Stimulated activated naive B cell treated with anti-CD40 and anti-IgM and Interleukin-4, amounts not matched to agents 10 μg/mL and 1 μg/mL and 100 μg/mL, for 72 hours (primary cell): ENCODE data around the gene PCED1B.
"Not testable (repeated sequence)": the region's sequence is repeated elsewhere in the genome, so short reads cannot be mapped to it uniquely, and the experiment has no call there.

Experiments
- ATAC-seq, 2 donors: fragments of 150-1000 bp; cut with Tn5 transposase; replicated peaks; 2 replicates each; pipeline ENCODE4 v1.10.0; 2021; ENCODE audit warnings: moderate library complexity in 1 of 2
- DNase-seq: peaks from one replicate; pipeline ENCODE4 v3.0.0; 2021
- H3K27ac Mint-ChIP-seq: one replicate; pipeline ENCODE4 v1.8.0; 2022; ENCODE audit warnings: mild to moderate bottlenecking, mixed read lengths
- H3K27me3 Mint-ChIP-seq, 2 donors: one replicate each; pipeline ENCODE4 v1.8.0; 2022; ENCODE audit warnings: mixed read lengths in 2 of 2
- H3K36me3 Mint-ChIP-seq, 2 donors: one replicate each; pipeline ENCODE4 v1.8.0; 2022; ENCODE audit warnings: mixed read lengths in 2 of 2, mild to moderate bottlenecking in 1 of 2
- H3K4me1 Mint-ChIP-seq, 2 donors: one replicate each; pipeline ENCODE4 v1.8.0; 2022; ENCODE audit warnings: mixed read lengths in 2 of 2, mild to moderate bottlenecking in 1 of 2
- H3K4me3 Mint-ChIP-seq, 2 donors: one replicate each; pipeline ENCODE4 v1.8.0; 2022; ENCODE audit warnings: mild to moderate bottlenecking in 2 of 2, mixed read lengths in 2 of 2, moderate library complexity in 1 of 2
- H3K9me3 Mint-ChIP-seq, 2 donors: one replicate each; pipeline ENCODE4 v1.8.0; 2022; ENCODE audit warnings: mixed read lengths in 2 of 2, mild to moderate bottlenecking in 1 of 2

The PCED1B gene

GRCh38 chr12:47110011-47110541 lies 30.7 kb downstream of the PCED1B start:
- H3K27me3 Mint-ChIP-seq: no peaks in the 10 kb centered on the region
- ATAC-seq (no peak), DNase-seq (no peak)
- H3K27ac Mint-ChIP-seq: no peak overlapping the region
- H3K9me3 Mint-ChIP-seq: no peaks in the 10 kb centered on the region
- H3K36me3 Mint-ChIP-seq: peaks cover 28 to 63% of the 10 kb centered on the region in 2 donors
- H3K4me1 Mint-ChIP-seq: peaks cover 0 to 2% of the 10 kb centered on the region in 2 donors
- no peak overlapping the region for H3K4me3 Mint-ChIP-seq

GRCh38 chr12:47110718-47111391 lies 31.4 kb downstream of the PCED1B start:
- H3K9me3 Mint-ChIP-seq: no peaks in the 10 kb centered on the region
- no peak overlapping the region for H3K4me3 Mint-ChIP-seq
- no peaks in the 10 kb centered on the region for H3K27me3 Mint-ChIP-seq
- peaks cover 0 to 2% of the 10 kb centered on the region in 2 donors for H3K4me1 Mint-ChIP-seq
- ATAC-seq (no peak), DNase-seq (no peak)
- no peak overlapping the region for H3K27ac Mint-ChIP-seq
- peaks cover 31 to 61% of the 10 kb centered on the region in 2 donors for H3K36me3 Mint-ChIP-seq

GRCh38 chr12:47111392-47111778 lies 32.0 kb downstream of the PCED1B start:
- Mint-ChIP-seq H3K27me3 (no peaks in the 10 kb centered on the region), H3K4me3 (no peak overlapping the region), H3K4me1 (peaks cover 0 to 2% of the 10 kb centered on the region in 2 donors), H3K36me3 (peaks cover 30 to 60% of the 10 kb centered on the region in 2 donors), H3K9me3 (no peaks in the 10 kb centered on the region), H3K27ac (no peak overlapping the region)
- ATAC-seq: no peak
- no peak for DNase-seq

GRCh38 chr12:47111854-47112253 lies 32.4 kb downstream of the PCED1B start:
- Mint-ChIP-seq H3K4me3 (no peak overlapping the region), H3K27ac (no peak overlapping the region), H3K4me1 (peaks cover 0 to 2% of the 10 kb centered on the region in 2 donors), H3K27me3 (no peaks in the 10 kb centered on the region), H3K36me3 (peaks cover 26 to 56% of the 10 kb centered on the region in 2 donors), H3K9me3 (no peaks in the 10 kb centered on the region)
- DNase-seq (no peak), ATAC-seq (no peak)

- no peak overlapping the region for H3K27ac Mint-ChIP-seq
- H3K9me3 Mint-ChIP-seq: no peaks in the 10 kb centered on the region
- H3K36me3 Mint-ChIP-seq: peaks cover 19 to 49% of the 10 kb centered on the region in 2 donors
- DNase-seq (no peak), ATAC-seq (no peak)
- no peaks in the 10 kb centered on the region for H3K4me1 Mint-ChIP-seq
- H3K4me3 Mint-ChIP-seq: no peak overlapping the region
- no peaks in the 10 kb centered on the region for H3K27me3 Mint-ChIP-seq
Measured at GRCh38 chr12:47112679-47113078, 33.3 kb downstream of the PCED1B start.

DNA sequence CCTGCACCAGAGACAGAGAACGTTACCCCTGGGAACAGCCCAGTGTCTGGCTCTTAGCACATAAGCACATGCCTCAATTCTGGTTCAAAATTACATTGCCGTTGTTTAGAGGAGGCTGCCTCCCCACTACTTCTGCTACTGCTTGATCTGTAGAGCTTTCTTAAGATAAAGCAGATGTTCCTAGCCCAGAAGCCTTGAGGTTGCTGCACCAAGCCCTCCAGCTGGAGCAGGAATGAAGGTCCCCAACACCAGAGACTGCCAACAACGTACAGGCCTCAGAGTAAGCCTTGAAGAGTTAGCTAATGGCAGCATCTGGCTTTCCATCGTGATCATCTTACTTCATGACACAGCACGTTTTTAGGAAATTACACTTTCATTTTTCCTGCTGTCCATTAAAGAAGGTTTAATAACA lies 35.1 kb downstream of the PCED1B start:
- Mint-ChIP-seq H3K27ac (no peak overlapping the region), H3K36me3 (peaks cover 28 to 47% of the 10 kb centered on the region in 2 donors), H3K27me3 (no peaks in the 10 kb centered on the region), H3K4me3 (no peak overlapping the region), H3K4me1 (peaks cover 0 to 3% of the 10 kb centered on the region in 2 donors), H3K9me3 (no peaks in the 10 kb centered on the region)
- DNase-seq: no peak
- no peak for ATAC-seq

GRCh38 chr12:47117305-47117704 lies 37.9 kb downstream of the PCED1B start:
- not testable (repeated sequence) for H3K27me3 Mint-ChIP-seq, H3K4me1 Mint-ChIP-seq, H3K27ac Mint-ChIP-seq, ATAC-seq, DNase-seq, H3K9me3 Mint-ChIP-seq, H3K4me3 Mint-ChIP-seq
- H3K36me3 Mint-ChIP-seq: peaks cover 25 to 42% of the 10 kb centered on the region in 2 donors

DNA sequence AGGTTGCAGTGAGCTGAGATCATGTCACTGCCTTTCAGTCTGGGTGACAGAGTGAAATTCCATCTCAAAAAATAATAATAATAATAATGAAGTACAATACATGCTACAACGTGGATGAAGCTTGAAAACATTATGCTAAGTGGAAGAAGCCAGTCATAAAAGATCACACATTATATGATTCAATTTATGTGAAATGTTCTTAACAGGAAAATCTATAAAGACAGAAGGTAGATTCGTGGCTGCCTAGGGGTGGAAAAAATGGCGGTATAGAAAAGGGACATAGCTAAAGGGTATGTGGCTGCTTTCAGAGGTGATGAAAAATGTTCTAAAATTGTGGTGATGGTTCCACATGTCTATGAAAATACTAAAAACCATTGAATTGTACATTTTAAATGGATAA lies 41.3 kb downstream of the PCED1B start:
- no peak for ATAC-seq
- Mint-ChIP-seq H3K4me1 (peaks cover 0 to 23% of the 10 kb centered on the region in 2 donors), H3K4me3 (no peak overlapping the region), H3K27me3 (no peaks in the 10 kb centered on the region), H3K27ac (no peak overlapping the region), H3K36me3 (peaks cover 28 to 31% of the 10 kb centered on the region in 2 donors), H3K9me3 (no peaks in the 10 kb centered on the region)
- no peak for DNase-seq

- H3K27ac Mint-ChIP-seq: no peak overlapping the region
- DNase-seq (no peak), ATAC-seq (no peak)
- peaks cover 28 to 31% of the 10 kb centered on the region in 2 donors for H3K36me3 Mint-ChIP-seq
- H3K9me3 Mint-ChIP-seq: no peaks in the 10 kb centered on the region
- H3K4me1 Mint-ChIP-seq: peaks cover 0 to 23% of the 10 kb centered on the region in 2 donors
- no peak overlapping the region for H3K4me3 Mint-ChIP-seq
- no peaks in the 10 kb centered on the region for H3K27me3 Mint-ChIP-seq
Measured at GRCh38 chr12:47121146-47121545, 41.7 kb downstream of the PCED1B start.

- no peak overlapping the region for H3K4me3 Mint-ChIP-seq
- H3K9me3 Mint-ChIP-seq: no peaks in the 10 kb centered on the region
- H3K36me3 Mint-ChIP-seq: peaks cover 31 to 34% of the 10 kb centered on the region in 2 donors
- DNase-seq: no peak
- peaks cover 0 to 30% of the 10 kb centered on the region in 2 donors for H3K4me1 Mint-ChIP-seq
- no peak overlapping the region for H3K27ac Mint-ChIP-seq
- ATAC-seq: no peak
- no peaks in the 10 kb centered on the region for H3K27me3 Mint-ChIP-seq
Measured at GRCh38 chr12:47122602-47123001, 43.2 kb downstream of the PCED1B start.

GRCh38 chr12:47123730-47124129 lies 44.3 kb downstream of the PCED1B start:
- H3K9me3 Mint-ChIP-seq: no peaks in the 10 kb centered on the region
- DNase-seq: no peak
- H3K36me3 Mint-ChIP-seq: peaks cover 28% of the 10 kb centered on the region in 2 donors
- H3K4me1 Mint-ChIP-seq: peaks cover 1 to 30% of the 10 kb centered on the region in 2 donors
- ATAC-seq: no peak
- no peak overlapping the region for H3K27ac Mint-ChIP-seq
- H3K27me3 Mint-ChIP-seq: no peaks in the 10 kb centered on the region
- H3K4me3 Mint-ChIP-seq: no peak overlapping the region

- Mint-ChIP-seq H3K4me3 (no peak overlapping the region), H3K27me3 (no peaks in the 10 kb centered on the region), H3K4me1 (peaks cover 1 to 27% of the 10 kb centered on the region in 2 donors), H3K9me3 (no peaks in the 10 kb centered on the region), H3K36me3 (peaks cover 24 to 26% of the 10 kb centered on the region in 2 donors), H3K27ac (no peak overlapping the region)
- ATAC-seq (no peak), DNase-seq (no peak)
Measured at GRCh38 chr12:47124451-47124850, 45.0 kb downstream of the PCED1B start.

DNA sequence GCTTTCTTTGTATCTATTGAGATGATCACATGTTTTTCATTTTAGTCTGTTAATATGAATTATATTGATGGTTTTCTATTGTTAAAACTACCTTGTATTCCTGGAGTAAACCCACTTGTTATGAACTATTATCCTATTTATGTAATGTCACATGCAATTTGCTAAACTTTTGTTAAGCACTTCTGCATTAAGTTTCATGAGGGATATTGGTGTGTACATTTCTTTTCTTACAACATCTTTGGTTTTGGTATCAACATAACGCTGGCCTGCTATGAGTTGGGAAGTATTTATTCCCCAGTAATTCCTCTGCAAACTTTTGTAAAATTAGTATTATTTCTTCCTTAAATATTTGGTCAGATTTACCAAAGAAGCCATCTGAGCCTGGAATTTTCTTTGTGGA lies 46.8 kb downstream of the PCED1B start:
- Mint-ChIP-seq H3K27me3 (no peaks in the 10 kb centered on the region), H3K36me3 (peaks cover 23 to 25% of the 10 kb centered on the region in 2 donors), H3K4me1 (peaks cover 3 to 31% of the 10 kb centered on the region in 2 donors), H3K9me3 (no peaks in the 10 kb centered on the region), H3K4me3 (no peak overlapping the region), H3K27ac (no peak overlapping the region)
- DNase-seq (no peak), ATAC-seq (no peak)

- H3K36me3 Mint-ChIP-seq: peaks cover 18 to 25% of the 10 kb centered on the region in 2 donors
- no peak overlapping the region for H3K27ac Mint-ChIP-seq
- H3K4me3 Mint-ChIP-seq: no peak overlapping the region
- H3K4me1 Mint-ChIP-seq: peaks cover 8 to 34% of the 10 kb centered on the region in 2 donors
- no peaks in the 10 kb centered on the region for H3K27me3 Mint-ChIP-seq
- H3K9me3 Mint-ChIP-seq: no peaks in the 10 kb centered on the region
- no peak for DNase-seq
- no peak for ATAC-seq
Measured at GRCh38 chr12:47131011-47131410, 51.6 kb downstream of the PCED1B start.

DNA sequence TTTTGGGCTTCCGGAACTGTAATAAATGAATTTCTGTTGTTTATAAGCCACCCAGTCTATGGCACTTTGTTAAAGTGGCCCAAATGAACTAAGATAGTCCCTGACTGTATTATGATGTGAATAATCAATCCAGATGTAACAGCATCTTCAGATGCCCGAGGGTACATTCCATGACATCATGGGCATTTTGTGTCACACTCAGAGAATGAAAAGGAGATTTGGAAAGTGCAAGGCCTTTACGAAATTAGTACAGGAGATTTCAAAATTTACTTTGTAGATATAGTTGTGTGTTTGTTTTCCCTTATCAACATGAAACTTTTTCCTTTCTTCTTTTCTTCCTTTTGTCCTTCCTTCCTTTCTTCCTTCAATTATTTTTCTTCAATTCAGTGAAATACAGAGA lies 54.6 kb downstream of the PCED1B start:
- Mint-ChIP-seq H3K4me3 (no peak overlapping the region), H3K4me1 (peaks cover 7 to 32% of the 10 kb centered on the region in 2 donors), H3K36me3 (peaks cover 16 to 22% of the 10 kb centered on the region in 2 donors), H3K27ac (no peak overlapping the region), H3K9me3 (no peaks in the 10 kb centered on the region), H3K27me3 (no peaks in the 10 kb centered on the region)
- DNase-seq: no peak
- ATAC-seq: no peak
